GM12872 (cell line): Measurements from ENCODE around the gene GLRX.

Source experiments
- CTCF ChIP-seq: IDR thresholded peaks from 3 replicates; pipeline ENCODE4 v1.5.1; 2011; ENCODE audit warnings: low read depth, mild to moderate bottlenecking, low read length, moderate library complexity; ENCODE audit not compliant: insufficient read depth

The GLRX gene

DNA sequence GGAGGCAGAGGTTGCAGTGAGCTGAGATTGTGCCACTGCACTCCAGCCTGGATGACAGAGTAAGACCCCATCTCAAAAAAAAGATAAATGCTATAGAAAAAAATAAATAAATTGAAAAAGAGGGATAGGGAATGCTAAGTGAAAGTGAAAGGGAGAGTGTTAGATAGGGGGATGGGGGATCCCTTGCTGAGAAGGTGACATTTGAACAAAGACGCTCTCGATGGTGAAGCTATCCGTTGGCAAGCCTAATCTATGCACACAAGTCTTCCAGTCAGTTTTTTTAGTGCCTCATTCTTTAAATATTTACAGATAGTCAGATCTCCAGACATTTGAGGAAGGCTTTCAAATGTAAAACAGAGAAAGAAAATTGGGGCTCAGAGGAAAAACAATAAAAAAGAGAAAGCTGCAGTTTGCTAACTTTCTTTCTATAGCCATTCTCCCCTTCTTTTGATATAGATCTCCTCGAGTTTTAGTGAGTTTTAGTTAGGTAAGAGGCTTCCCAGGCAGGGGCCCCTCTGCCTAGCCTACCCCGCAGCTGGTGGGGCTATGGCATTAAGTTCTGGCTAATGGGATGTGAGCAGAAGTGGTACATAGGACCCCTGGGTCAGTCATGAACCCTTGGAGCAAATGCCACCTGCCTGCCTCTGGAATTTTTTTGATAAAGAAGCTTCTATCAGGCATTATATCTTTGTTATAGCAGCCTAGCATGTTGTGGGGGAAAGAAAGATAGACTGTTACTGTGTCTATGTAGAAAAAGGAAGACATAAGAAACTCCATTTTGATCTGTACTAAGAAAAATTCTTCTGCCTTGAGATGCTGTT, 12.0 kb downstream of the GLRX start:
- TF ChIP-seq CTCF = no peak

DNA sequence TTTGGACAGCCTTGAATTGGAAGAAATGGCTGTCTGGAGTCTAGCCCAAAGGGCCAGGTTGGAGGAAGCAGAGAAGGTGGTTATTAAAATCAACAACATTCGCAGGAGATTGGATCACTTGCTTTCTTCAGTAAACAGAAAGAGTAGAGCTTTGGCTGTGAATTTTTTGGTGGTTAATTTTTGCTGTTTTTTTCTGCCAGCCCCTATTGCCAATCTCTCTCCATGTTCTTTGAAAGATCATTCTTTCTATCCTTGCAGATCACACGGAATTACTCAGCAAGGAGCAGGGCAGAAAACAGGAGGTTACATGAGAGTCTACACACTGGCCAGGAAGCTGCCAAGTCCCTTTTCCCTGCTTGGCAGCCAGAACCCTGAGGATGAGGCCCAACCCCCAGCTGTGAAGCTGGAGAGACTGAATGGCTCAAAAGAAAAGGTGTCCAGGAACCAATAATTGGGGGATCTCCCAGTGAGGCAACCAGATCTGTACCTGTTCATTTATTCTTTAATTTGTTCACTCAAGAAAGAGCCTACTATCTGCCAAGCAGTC, 13.0 kb downstream of the GLRX start:
- TF ChIP-seq CTCF = no peak

GRCh38 chr5:95808686-95809413, 13.7 kb downstream of the GLRX start:
- TF ChIP-seq CTCF = no peak

DNA sequence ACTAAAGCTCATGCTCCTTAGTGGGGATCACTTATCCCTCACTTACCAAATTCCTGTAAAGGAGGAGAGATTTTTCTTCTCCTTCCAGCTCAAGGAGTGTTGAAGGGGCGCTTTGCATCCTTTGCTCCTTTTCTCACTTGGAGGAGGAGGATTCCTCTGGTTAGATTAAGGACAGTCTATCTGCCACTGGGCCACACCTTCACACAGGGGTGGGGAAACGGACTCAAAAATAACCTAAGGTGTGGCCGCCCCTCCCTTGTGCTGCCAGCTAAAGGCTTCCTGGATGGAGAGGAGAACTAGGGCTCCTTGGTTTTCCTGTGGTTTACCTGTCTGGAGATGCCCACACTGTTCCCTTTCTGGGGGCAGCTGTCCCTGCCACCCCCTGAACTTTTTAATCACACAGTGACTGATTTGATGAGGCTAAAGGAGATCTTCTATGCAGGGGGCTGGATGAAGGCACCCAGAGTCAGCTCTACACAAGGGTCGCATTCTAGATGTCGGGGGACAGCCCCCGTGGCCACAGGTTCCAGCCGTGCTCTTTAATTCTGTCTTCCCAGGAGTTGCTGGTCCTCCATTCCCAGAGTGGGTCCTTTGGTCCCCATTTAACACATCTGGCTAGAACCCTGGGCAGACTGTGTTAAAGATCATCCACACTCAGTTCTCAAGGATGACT, 14.4 kb downstream of the GLRX start:
- no peak for TF ChIP-seq CTCF

DNA sequence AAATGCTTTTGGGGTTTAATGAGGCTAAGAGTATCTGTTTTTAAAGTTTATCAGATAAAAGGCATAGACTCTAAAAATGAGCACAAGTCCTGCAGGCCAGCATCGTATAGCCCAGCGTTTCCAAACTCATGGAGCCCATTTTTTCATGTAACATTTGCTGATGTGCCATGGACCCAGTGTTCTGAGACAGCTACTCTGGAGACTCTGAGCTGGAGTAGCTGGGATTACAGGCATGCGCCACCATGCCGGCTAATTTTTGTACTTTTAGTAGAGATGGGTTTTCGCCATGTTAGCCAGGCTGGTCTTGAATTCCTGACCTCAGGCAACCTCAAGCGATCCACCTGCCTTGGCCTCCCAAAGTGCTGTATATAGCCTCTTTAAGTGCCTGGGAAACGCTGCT, 15.8 kb downstream of the GLRX start:
- no peak for TF ChIP-seq CTCF

GRCh38 chr5:95804736-95805539, 17.6 kb downstream of the GLRX start:
- TF ChIP-seq CTCF = no peak
